ENCODE results near the gene GPRC5C. TPM values are rescaled to one million over a fixed set of nuclear protein-coding genes. Genes with fewer than 3 reads are reported as not detected.

Gene GPRC5C
- total RNA-seq, 2 experiments from 2014 or later = not detected

DNA sequence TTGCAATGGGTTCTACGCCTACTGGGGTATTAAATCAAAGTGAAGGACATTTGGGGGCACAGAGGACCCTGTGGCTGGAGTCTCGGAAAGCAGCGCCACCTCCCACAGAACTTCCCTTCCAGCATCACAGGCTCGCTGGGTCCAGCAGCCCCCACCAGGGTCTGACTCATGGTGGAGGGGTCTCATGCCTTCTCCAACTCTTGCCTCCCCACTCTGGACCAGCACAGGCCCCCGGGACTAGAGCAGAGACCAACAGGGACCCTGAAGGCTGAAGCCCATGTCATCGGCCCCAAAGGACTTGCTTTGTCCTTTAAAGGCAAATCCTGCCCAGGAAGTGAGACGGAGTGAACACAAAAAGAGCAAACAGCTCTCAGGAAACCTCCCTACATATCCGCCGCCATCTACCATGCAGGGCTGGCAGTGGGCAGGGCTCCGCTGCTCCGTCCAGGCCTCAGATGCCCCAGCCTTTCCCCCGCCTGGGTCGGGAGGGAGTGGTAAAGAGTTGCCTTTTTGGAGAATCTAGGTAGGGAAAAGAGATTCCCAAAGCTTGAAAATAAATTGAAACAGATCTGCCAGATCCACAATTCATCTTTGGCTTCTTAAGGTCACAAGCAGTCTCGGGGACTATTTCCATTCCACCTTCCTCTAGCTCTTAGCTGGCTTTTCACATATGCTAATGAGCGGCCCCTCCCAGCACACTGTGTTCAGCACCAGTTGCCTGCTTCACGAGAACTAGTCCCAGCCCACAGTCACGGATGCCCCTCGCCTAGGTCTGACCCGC, 2.1 kb upstream of the GPRC5C start:
- no peaks in the 10 kb centered on the region for H3K36me3 Mint-ChIP-seq (ENCODE audit: low read depth)
- peaks cover 47% of the 10 kb centered on the region for H3K27me3 Mint-ChIP-seq (ENCODE audit: low read depth)
- intact Hi-C loops (cut with micrococcal nuclease) = no loop called here
- no peaks in the 10 kb centered on the region for H3K9me3 Mint-ChIP-seq
- DNase-seq = no peak
- no peak overlapping the region for H3K27ac Mint-ChIP-seq
- peaks cover 14% of the 10 kb centered on the region for H3K4me1 Mint-ChIP-seq (ENCODE audit: low read depth)
- no peak overlapping the region for H3K4me3 Mint-ChIP-seq
- CTCF ChIA-PET = interaction anchor here (0.5 kb wide), 1 partner anchor 22 kb away, joined by 7 read pairs; no protein-coding TSS in a partner anchor

- H3K4me3 Mint-ChIP-seq = peak overlapping the region; percentile 38
- peaks cover 47% of the 10 kb centered on the region for H3K27me3 Mint-ChIP-seq (ENCODE audit: low read depth)
- H3K36me3 Mint-ChIP-seq (ENCODE audit: low read depth) = no peaks in the 10 kb centered on the region
- intact Hi-C loops (cut with micrococcal nuclease) = no loop called here
- H3K9me3 Mint-ChIP-seq = no peaks in the 10 kb centered on the region
- H3K4me1 Mint-ChIP-seq (ENCODE audit: low read depth) = peaks cover 14% of the 10 kb centered on the region
- CTCF ChIA-PET = no interaction called here
- DNase-seq = no peak
- H3K27ac Mint-ChIP-seq = no peak overlapping the region
Measured at GRCh38 chr17:74430385-74430705, 1.5 kb upstream of the GPRC5C start.

DNA sequence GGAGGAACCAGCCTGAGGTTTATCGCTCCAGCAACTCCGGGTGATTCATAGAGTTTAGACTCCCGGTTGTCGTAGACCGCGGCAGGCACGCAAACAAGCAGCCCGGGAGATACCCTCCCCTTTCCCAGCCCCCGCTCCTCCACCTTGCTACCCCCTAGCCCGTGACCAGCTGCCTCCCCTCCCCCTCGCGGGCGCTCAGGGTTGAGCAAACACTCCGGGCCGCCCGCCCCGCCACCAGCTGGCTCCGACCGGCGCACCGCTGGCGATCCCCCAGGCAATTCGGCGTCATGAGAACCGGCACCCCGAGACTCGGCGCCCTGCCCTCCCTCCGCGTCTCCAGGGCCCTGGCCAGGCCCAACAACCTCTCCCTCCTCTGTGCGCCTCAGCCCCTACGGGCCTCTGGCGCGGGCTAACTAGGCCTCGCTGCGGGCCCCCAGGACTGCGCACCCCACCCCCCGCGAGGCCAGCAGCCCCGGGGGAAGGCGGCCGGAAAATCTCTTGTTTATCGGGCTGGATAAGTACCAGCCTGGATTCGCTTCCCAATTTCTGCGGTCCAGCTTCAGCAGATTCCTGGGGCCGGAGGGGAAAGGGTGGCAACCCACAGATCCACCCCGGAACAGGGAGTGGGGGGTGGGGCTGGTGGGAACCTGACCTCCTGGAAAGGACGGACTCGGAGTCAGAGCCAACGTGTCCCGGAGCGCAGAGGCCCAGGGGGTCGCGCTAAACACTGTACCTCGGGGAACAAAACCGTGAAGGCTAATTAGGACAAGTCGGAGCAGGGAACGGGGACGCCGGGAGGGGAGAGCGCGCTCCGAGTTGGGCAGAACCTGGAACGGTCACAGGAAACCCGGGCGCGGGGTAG, 951 bp upstream of the GPRC5C start:
- DNase-seq = peak; percentile 73
- Mint-ChIP-seq H3K27me3 (ENCODE audit: low read depth) (peaks cover 47% of the 10 kb centered on the region), H3K4me3 (peak overlapping the region; percentile 59), H3K27ac (no peak overlapping the region), H3K4me1 (ENCODE audit: low read depth) (peaks cover 14% of the 10 kb centered on the region), H3K9me3 (no peaks in the 10 kb centered on the region), H3K36me3 (ENCODE audit: low read depth) (no peaks in the 10 kb centered on the region)
- intact Hi-C loops (cut with micrococcal nuclease) = no loop called here
- CTCF ChIA-PET = no interaction called here

GRCh38 chr17:74432424-74432690, 469 bp downstream of the GPRC5C start:
- Mint-ChIP-seq H3K36me3 (ENCODE audit: low read depth) (no peaks in the 10 kb centered on the region), H3K27ac (no peak overlapping the region), H3K27me3 (ENCODE audit: low read depth) (peaks cover 49% of the 10 kb centered on the region), H3K9me3 (peaks cover 3% of the 10 kb centered on the region), H3K4me1 (ENCODE audit: low read depth) (peaks cover 14% of the 10 kb centered on the region), H3K4me3 (no peak overlapping the region)
- intact Hi-C loops (cut with micrococcal nuclease) = no loop called here
- CTCF ChIA-PET = no interaction called here
- DNase-seq = no peak

- intact Hi-C loops (cut with micrococcal nuclease) = no loop called here
- no peak overlapping the region for H3K27ac Mint-ChIP-seq
- CTCF ChIA-PET = interaction anchor here (0.6 kb wide), 1 partner anchor 24 kb away, joined by 3 read pairs; no protein-coding TSS in a partner anchor
- peaks cover 14% of the 10 kb centered on the region for H3K4me1 Mint-ChIP-seq (ENCODE audit: low read depth)
- H3K4me3 Mint-ChIP-seq = no peak overlapping the region
- H3K36me3 Mint-ChIP-seq (ENCODE audit: low read depth) = no peaks in the 10 kb centered on the region
- peaks cover 5% of the 10 kb centered on the region for H3K9me3 Mint-ChIP-seq
- DNase-seq = no peak
- H3K27me3 Mint-ChIP-seq (ENCODE audit: low read depth) = peaks cover 49% of the 10 kb centered on the region
Measured at GRCh38 chr17:74432766-74433391, 991 bp downstream of the GPRC5C start.

GRCh38 chr17:74433421-74434121, 1.7 kb downstream of the GPRC5C start:
- intact Hi-C loops (cut with micrococcal nuclease) = no loop called here
- Mint-ChIP-seq H3K36me3 (ENCODE audit: low read depth) (no peaks in the 10 kb centered on the region), H3K27ac (no peak overlapping the region), H3K4me3 (no peak overlapping the region), H3K4me1 (ENCODE audit: low read depth) (peaks cover 14% of the 10 kb centered on the region), H3K9me3 (peaks cover 11% of the 10 kb centered on the region), H3K27me3 (ENCODE audit: low read depth) (peaks cover 46% of the 10 kb centered on the region)
- CTCF ChIA-PET = interaction anchor here (0.6 kb wide), 2 partner anchors 23 to 119 kb away, joined by 3 read pairs; no protein-coding TSS in a partner anchor
- no peak for DNase-seq

DNA sequence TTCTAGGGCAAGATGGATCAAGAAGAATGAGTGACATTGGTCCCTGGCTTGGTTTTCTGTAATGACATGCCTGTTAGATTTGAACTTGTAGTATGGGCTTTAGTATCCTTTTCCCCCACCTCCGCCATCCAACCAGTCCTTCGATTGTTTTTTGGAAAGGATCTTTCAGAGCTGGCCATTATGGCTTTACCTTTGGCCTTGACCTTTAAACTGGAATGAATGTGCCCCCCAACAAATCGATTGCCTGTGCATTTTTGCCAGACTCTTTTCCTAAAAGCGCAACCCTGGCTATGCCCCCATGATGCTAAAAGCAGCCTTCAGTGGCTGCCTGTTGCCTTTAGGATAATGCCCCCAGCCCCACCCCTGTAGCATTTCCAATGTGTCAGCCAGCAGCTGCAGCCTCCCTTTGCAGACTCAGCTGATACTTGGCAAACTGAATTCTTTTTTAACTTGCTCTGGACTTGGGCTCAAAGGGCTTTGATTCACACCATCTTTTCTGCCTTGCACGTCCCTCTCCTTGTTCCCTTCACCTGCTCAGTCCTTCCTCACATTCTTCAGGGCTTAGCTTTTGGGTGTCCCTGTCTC, 4.0 kb downstream of the GPRC5C start:
- intact Hi-C loops (cut with micrococcal nuclease) = no loop called here
- CTCF ChIA-PET = interaction anchor here (0.6 to 3.7 kb wide), 3 partner anchors 12 to 69 kb away, joined by 3 to 16 read pairs (median 4); partner anchors contain the start of gene GPR142
- peaks cover 33% of the 10 kb centered on the region for H3K27me3 Mint-ChIP-seq (ENCODE audit: low read depth)
- H3K36me3 Mint-ChIP-seq (ENCODE audit: low read depth) = peaks cover 1% of the 10 kb centered on the region
- no peak for DNase-seq
- no peak overlapping the region for H3K4me3 Mint-ChIP-seq
- peaks cover 18% of the 10 kb centered on the region for H3K9me3 Mint-ChIP-seq
- peaks cover 8% of the 10 kb centered on the region for H3K4me1 Mint-ChIP-seq (ENCODE audit: low read depth)
- no peak overlapping the region for H3K27ac Mint-ChIP-seq

- CTCF ChIA-PET = interaction anchor here (0.7 to 3.7 kb wide), 10 partner anchors 17 to 193 kb away, joined by 3 to 18 read pairs (median 3); partner anchors contain the start of gene GPR142
- DNase-seq = peak; percentile 26
- no peaks in the 10 kb centered on the region for H3K4me1 Mint-ChIP-seq (ENCODE audit: low read depth)
Measured at GRCh38 chr17:74437702-74438101, 5.8 kb downstream of the GPRC5C start.

DNA sequence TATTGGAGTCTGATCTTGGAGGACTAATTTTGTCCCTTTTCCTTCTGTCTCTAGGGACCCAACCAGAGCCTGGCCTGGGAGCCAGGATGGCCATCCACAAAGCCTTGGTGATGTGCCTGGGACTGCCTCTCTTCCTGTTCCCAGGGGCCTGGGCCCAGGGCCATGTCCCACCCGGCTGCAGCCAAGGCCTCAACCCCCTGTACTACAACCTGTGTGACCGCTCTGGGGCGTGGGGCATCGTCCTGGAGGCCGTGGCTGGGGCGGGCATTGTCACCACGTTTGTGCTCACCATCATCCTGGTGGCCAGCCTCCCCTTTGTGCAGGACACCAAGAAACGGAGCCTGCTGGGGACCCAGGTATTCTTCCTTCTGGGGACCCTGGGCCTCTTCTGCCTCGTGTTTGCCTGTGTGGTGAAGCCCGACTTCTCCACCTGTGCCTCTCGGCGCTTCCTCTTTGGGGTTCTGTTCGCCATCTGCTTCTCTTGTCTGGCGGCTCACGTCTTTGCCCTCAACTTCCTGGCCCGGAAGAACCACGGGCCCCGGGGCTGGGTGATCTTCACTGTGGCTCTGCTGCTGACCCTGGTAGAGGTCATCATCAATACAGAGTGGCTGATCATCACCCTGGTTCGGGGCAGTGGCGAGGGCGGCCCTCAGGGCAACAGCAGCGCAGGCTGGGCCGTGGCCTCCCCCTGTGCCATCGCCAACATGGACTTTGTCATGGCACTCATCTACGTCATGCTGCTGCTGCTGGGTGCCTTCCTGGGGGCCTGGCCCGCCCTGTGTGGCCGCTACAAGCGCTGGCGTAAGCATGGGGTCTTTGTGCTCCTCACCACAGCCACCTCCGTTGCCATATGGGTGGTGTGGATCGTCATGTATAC, 8.0 kb downstream of the GPRC5C start:
- CTCF ChIA-PET = interaction anchor here (0.5 to 3.7 kb wide), 2 partner anchors 18 to 21 kb away, joined by 3 to 16 read pairs; no protein-coding TSS in a partner anchor
- no peak for DNase-seq
- no peak overlapping the region for H3K27ac Mint-ChIP-seq
- H3K27me3 Mint-ChIP-seq (ENCODE audit: low read depth) = peaks cover 12% of the 10 kb centered on the region
- H3K4me3 Mint-ChIP-seq = no peak overlapping the region
- H3K9me3 Mint-ChIP-seq = peaks cover 18% of the 10 kb centered on the region
- intact Hi-C loops (cut with micrococcal nuclease) = no loop called here
- no peaks in the 10 kb centered on the region for H3K4me1 Mint-ChIP-seq (ENCODE audit: low read depth)
- H3K36me3 Mint-ChIP-seq (ENCODE audit: low read depth) = peaks cover 1% of the 10 kb centered on the region

More at GRCh38 chr17:74437702-74438101, 5.8 kb downstream of the GPRC5C start:
- peaks cover 1% of the 10 kb centered on the region for H3K36me3 Mint-ChIP-seq (ENCODE audit: low read depth)
- intact Hi-C loops (cut with micrococcal nuclease) = no loop called here
- peaks cover 22% of the 10 kb centered on the region for H3K27me3 Mint-ChIP-seq (ENCODE audit: low read depth)
- H3K27ac Mint-ChIP-seq = no peak overlapping the region
- H3K4me3 Mint-ChIP-seq = no peak overlapping the region
- H3K9me3 Mint-ChIP-seq = peaks cover 18% of the 10 kb centered on the region

- no peak for DNase-seq
- Mint-ChIP-seq H3K4me3 (no peak overlapping the region), H3K27ac (no peak overlapping the region), H3K36me3 (ENCODE audit: low read depth) (peaks cover 1% of the 10 kb centered on the region), H3K9me3 (peaks cover 16% of the 10 kb centered on the region), H3K4me1 (ENCODE audit: low read depth) (no peaks in the 10 kb centered on the region), H3K27me3 (ENCODE audit: low read depth) (peaks cover 9% of the 10 kb centered on the region)
- CTCF ChIA-PET = interaction anchor here (1.2 to 1.4 kb wide), 2 partner anchors 62 to 74 kb away, joined by 3 read pairs; no protein-coding TSS in a partner anchor
- intact Hi-C loops (cut with micrococcal nuclease) = no loop called here
Measured at GRCh38 chr17:74441537-74441936, 9.6 kb downstream of the GPRC5C start.

DNA sequence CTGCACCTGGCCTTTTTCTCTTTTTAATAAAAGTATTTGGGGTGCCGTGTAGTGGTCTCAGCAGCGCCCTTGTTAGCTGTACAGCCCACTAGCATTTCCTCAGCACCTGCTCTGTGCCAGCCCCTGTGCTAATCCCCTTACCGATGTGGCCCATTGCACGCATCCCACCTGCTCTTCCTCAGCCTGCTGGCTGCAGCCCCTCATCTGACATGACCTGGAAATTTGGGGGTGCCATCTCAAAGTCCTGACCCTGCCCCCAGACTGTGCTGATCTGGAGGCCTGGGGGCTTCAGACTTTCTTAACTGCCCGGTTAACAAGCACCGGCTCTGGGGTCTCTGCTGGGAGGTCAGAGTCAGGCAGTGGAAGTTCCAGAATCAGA, 10.4 kb downstream of the GPRC5C start:
- DNase-seq = no peak
- peaks cover 2% of the 10 kb centered on the region for H3K4me1 Mint-ChIP-seq (ENCODE audit: low read depth)
- H3K36me3 Mint-ChIP-seq (ENCODE audit: low read depth) = peaks cover 1% of the 10 kb centered on the region
- peaks cover 10% of the 10 kb centered on the region for H3K27me3 Mint-ChIP-seq (ENCODE audit: low read depth)
- intact Hi-C loops (cut with micrococcal nuclease) = no loop called here
- no peak overlapping the region for H3K4me3 Mint-ChIP-seq
- CTCF ChIA-PET = no interaction called here
- H3K27ac Mint-ChIP-seq = no peak overlapping the region
- peaks cover 15% of the 10 kb centered on the region for H3K9me3 Mint-ChIP-seq
